G401 (cell line): ENCODE measurements around the gene KIF17. TPM values are rescaled to one million over a fixed set of nuclear protein-coding genes. Genes with fewer than 3 reads are reported as not detected.
A peak's percentile ranks its signal among the peaks of the same experiment; 100 is the strongest.

Experiments used
- DNase-seq: peaks from one replicate; pipeline ENCODE4 v3.0.0-alpha.2; 2015; ENCODE audit warnings: low spot score
- in situ Hi-C: cut with HindIII; loops from 2 replicates; pipeline ENCODE4 v1.10.0; 2016; ENCODE audit warnings: low sequenced_read_pairs, mixed read lengths
- total RNA-seq: library from RNA; depleted of rRNA; stranded (reverse); fragments of >200 nt; shearing (Covaris generic); gene quantifications from 2 replicates; pipeline ENCODE4 v1.2.3, GENCODE V29; 2014

Gene KIF17
- total RNA-seq, 1 experiment from 2014 or later, result 1.4 TPM

DNA sequence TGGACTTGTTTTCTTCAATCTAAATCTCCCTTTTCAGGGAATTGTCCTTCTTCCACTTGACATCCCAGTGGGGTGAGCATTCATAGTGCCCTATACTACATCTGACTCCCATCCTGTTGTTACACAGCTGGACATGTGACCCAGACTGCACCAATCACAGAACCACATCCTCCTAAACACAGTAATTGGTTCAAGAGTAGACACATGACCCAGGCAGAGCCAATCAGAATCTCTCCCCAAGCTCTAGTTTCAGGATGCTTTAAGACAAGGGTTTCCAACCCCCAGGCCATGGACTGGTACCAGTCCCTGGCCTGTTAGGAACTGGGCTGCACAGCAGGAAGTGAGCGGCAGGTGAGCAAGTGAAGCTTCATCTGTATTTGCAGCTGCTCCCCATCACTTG, 51.0 kb downstream of the KIF17 start:
- in situ Hi-C loops, result no loop called here
- no peak for DNase-seq

DNA sequence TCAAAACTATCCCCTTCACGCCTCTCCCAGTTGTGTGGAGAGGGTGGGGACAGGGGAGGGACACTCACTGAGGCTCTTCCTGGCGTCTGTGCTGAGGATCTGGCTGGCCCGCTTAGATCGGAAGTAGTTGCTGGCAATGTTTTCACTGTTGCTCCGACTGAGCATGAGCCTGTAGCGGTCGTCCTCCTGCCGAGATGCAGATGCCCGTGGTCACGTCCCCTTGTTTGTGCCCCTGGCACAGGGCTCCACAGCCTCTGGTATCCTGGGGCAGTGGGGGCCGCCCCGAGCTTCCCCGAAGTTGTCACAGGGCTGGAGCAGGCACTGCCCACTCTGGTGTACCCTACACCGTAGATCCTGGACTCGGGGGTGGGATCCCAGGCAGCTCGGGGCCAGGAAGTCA, 51.7 kb downstream of the KIF17 start:
- in situ Hi-C loops, result no loop called here
- DNase-seq, result no peak

DNA sequence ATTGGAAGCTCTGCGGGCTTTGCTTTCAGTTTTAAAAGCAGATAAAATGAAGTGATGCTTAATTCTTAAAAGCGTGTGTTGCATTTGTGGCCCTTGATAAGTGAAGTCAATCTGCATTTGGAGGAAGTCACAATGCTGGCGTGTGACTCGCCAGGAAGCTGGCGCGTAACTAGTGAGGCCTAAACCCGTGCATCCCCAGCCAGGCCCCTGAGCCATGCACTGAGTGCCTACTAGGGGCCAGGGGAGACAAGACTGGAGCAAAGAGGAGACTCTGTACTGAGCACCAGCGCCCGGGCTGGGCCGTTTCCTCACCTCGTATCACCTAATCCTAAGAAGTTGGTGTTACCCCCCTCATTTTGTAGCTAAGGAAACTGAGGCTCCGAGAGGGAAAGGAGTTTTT, 52.1 kb downstream of the KIF17 start:
- no peak for DNase-seq
- in situ Hi-C loops, result no loop called here

DNA sequence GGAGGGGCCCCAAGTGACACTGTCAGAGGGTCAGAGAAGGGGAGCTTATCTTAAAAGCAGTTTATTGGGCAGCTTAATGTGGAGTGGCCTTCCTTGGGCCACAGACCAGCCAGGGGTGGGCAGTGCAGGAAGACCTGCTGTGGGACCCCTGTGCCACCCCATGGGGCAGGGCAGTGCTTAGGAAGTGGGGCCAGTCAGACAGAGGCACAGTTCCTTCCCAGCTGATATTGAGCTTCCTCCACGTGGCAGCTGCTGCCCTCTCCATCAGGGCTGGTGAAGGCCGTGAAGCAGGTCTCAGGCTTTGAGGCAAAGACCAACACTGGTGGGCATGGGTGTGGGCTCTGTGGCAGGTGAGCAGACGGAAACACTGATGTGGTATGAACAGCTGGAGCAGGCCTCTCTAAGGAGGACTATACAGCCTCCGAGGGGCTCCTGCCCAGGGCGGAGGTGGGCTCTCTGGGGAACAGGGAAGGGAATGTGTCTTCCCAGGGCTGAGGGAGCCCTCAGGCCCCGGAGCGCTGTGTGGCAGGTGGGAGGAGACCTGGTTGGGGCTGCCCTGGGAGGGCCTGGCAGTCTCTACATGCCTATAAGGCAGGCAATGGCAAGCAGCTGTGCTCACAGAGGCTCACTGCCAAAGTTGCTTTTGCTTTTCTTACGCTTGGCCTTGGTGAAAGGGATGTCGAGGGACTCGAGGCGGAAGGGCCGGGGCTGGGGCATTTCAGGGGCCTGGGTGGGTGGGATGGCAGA, 53.7 kb downstream of the KIF17 start:
- in situ Hi-C loops, result no loop called here
- no peak for DNase-seq

DNA sequence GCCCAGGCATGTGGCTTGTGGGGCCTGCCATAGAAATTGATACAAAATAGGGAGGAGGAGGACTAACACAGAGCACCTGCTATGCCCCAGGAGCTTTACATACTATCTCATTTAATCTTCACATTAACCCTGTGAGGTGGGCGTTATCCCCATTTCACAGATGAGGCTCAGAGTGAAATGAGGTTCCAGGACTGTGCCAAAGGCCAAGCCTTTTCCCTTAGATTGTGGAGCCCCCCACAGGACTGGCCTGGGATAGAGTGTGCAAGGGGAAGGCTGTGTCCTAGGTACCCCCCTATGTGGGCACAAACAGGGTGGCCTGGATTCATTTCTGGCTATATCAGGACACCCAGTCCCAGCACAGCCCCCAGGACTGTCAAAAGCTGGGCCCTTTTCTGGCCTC, 54.4 kb downstream of the KIF17 start:
- in situ Hi-C loops, result no loop called here
- DNase-seq, result no peak

DNA sequence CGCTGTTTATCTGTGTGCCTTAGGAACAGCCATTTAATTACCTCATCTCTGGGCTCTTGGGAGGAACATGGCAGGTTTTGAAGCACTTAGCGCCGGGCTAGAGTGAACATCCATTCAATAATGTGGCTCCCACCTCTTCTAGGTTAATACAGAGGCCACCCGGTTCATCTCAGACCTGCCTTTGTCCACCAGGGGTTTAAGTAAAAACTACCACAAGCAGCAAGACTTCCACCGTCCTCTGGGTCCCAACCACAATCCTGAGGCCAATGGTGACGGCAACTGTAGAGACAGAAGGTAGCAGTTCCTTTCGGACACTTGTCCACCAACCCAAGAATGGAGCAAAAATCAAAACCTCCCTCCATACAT, 55.7 kb downstream of the KIF17 start:
- no peak for DNase-seq
- in situ Hi-C loops, result no loop called here

DNA sequence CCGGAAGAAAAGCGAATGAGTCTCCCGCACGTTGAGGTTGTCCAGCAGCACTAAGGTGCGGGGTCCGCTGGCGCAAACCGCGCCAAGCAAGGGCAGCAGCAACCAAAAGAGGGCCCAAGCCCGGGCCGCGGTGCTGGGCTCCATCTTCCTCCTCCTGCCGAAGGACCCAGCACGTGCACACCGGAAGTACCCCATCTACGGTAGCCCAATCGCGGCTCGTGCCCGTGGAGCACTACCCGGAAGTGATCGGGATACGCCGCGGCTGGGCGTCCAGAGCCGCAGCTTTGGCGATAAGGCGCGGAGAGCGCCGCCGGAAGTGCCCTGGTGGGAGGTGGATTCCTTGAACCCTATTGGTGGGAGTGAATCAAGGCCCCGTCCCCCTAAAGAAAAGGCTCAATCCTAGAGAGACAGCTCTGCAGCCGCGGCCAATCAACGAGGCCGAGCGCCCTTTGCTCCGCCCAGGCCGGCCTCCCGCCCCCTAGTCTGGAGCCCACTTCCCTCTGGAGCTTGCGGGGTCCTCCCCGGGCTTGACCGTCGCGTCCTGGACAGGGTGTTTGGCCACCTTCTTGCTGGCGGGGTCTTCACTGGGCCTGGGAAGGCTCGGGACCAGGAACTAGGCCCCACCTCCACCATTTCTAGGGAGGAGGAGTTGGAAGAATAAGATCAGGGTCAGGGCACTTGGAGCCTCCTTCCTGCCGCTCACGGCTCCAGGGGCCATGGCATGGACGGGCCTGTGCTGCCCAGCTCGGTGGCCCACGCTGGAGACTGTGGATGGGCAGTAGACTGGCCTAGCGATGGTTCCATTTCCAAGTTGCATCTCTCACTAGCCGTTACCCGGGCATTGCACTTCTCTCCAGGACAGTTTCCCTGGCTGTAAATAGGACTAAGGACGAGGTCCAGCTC, 56.3 kb downstream of the KIF17 start, which contains the start of gene DDOST:
TSS of gene DDOST (minus strand) at position 163 of the 903 bp plus-strand sequence. CDS start at position 144, 19 bp downstream.
- in situ Hi-C loops, result no loop called here
- peak; percentile 99 for DNase-seq

DNA sequence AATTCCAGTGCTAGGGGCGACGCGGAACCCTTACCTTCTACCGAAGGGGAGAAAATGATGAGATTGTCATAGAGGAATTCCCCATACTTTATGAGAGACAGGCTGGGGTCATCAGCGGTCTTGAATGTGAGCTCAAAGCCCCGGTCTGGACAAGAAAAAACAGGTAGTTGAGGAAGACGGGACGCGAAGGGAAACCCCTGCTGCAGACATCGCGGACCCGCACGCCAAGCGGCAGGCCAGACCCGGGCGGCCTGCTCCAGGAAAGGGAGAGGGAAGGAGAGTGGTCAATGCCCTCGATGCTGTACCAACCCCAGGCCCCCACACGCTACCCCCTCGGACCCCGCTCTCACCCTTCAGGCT, 57.0 kb downstream of the KIF17 start:
- DNase-seq, result no peak
- in situ Hi-C loops, result no loop called here

DNA sequence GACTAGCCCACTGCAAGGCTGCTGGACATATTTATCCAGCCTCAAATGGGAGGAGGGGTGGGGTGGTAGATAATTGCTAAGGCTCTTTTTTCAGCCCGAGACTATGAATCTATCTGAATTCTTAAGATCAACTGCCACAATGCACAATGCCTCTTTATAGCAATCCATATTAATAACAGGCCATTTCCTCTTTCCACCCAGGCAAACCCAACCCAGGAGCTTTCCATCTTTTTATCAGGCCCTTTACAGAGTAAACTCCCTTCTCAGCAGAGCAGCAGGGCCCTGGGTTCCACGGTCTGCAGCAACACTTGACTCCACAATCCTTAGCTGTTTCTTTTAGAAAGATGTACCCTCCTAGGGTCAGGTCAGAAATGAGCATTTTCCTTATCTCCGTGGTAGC, 57.4 kb downstream of the KIF17 start:
- DNase-seq, result no peak
- in situ Hi-C loops, result no loop called here

DNA sequence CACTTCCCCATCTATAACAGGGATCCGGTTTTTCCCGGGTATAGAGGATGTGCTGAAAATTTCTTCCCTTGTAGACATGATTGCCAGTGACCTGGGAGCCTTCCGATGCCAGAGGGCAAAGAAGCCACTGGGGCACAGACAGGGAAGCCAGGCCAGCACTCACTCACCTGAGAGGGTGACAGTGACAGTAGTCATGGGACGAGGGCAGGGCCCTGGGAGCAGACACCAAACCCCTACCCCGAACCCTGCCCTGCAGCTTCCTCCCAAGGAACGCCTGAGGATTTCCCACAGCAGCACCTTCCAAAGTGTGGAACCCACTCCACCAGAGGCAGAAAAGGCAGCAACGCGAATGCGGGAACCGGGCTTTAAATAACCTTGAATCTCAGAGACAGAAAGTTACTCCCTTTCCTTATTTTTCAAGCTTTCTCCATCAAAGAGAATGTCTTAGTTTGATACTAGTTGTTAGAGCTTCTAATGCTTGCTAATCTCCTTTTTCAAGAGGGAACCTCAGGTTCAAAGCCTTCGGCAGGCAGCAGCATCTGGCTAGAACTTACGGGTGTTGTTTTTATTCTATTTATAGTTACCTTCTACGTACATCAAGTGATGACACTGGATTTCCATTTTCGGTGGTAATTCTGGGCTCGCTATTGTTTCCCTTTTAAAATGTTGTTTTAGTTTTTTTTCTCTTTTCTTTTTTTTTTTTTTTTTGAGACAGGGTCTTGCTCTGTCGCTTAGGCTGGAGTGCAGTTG, 59.5 kb downstream of the KIF17 start:
- in situ Hi-C loops, result no loop called here

DNA sequence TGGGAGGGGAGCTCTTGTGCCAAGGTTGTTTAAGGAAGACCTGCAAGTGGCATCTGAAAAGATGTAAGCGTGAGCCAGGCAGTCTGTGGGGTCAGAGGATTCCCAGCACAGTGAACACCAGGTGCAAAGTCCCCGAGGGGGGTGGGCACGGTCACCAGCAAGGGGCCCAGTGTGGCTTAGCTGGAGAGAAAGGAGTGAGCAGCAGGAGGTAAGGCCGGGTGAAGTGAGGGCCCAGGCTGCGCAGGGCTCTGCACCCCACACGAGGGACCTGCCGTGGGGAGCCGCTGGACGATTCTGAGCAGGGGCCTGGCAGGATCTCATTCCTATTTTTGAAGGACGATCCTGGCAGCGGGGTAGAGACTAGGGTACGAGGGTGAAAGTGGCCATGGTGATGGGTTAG, 60.8 kb downstream of the KIF17 start:
- no peak for DNase-seq
- in situ Hi-C loops, result no loop called here

More for the DNA sequence above, 59.5 kb downstream of the KIF17 start:
- no peak for DNase-seq

DNA sequence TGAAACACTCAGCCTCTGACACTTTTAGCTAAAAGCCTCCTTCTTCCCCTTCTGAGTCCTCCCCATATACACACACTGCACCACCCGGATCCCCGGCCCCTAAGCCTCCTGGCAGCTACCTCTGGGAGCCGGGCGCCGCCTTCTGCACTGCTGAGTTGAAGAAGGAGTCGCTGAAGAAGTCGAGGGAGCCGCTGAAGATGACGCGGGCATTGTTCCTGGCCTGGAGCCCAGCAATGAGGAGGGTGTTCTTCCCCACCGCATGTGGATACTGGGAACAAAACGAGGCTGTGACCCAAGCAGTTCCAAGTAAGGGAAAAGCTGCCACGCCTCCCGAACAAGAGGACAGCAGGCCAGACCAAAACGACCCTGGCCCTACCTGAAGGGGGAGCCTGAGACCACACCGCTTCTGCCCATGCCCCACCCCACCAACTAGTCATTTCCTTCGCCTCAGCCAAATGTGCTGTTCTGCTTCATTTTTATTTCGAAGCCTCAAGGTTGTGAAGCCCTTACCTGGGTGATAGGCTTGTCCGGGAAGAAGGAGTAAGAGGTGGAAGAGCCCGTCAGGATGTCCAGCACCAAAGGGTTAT, 63.6 kb downstream of the KIF17 start:
- no peak for DNase-seq
- in situ Hi-C loops, result no loop called here

DNA sequence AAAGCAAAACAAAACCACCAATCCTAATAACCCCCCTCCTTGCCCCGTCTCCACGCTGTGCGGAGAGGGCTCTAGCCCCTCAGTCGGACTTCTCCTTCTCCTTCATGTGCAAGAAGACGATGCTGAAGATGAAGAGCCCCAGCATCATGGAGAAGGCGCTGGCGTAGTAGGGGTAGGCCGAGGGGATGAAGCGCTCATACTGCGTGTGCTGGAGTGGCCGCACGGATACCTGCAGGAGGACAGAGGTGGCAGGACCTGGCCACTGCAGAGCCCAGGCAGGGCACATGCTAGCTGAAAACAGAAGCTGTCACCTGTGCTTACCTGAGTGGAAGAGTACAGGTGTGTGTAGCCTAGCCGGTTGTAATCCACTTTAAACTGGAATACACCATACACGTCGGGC, 65.5 kb downstream of the KIF17 start:
- DNase-seq, result no peak
- in situ Hi-C loops, result no loop called here

DNA sequence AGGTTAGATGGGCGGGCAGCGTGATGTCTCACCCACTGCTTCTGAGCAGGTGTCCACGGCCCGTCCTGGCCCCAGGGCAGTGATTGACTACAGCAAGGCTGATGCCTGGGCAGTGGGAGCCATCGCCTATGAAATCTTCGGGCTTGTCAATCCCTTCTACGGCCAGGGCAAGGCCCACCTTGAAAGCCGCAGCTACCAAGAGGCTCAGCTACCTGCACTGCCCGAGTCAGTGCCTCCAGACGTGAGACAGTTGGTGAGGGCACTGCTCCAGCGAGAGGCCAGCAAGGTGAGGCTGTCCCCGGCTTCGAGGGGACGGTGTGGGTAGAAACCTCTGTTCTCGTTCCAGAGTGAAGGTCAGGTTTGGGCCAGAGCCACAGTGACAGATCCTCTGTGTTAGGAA, 68.9 kb downstream of the KIF17 start:
- in situ Hi-C loops, result no loop called here
- no peak for DNase-seq

DNA sequence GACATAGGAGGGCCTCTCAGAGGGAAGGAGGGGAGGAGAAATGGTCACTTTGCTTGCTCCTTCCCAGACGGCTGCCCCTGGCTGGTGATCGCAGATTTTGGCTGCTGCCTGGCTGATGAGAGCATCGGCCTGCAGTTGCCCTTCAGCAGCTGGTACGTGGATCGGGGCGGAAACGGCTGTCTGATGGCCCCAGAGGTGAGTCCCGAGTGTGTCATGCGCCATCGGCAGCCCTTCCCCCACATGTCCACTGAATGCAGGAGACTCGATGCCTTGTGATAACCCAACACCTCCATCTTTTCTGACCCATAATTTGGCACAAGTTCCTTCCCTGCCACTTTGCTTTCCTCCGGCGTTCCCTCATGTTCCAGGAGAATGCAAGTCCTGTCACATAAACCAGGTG, 69.4 kb downstream of the KIF17 start:
- DNase-seq, result no peak
- in situ Hi-C loops, result no loop called here

DNA sequence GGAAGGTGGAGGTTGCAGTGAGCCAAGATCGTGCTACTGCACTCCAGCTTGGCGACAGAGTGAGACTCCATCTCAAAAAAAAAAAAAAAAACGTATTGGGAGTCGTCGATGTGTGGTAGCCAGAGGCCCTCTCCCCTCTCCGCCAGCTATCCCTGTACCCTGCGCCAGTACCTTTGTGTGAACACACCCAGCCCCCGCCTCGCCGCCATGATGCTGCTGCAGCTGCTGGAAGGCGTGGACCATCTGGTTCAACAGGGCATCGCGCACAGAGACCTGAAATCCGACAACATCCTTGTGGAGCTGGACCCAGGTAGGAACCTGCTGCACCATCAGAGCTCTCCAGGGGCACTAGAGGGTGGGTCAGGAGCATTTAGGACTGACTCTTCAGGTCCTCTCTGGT, 72.4 kb downstream of the KIF17 start:
- DNase-seq, result no peak
- in situ Hi-C loops, result no loop called here

DNA sequence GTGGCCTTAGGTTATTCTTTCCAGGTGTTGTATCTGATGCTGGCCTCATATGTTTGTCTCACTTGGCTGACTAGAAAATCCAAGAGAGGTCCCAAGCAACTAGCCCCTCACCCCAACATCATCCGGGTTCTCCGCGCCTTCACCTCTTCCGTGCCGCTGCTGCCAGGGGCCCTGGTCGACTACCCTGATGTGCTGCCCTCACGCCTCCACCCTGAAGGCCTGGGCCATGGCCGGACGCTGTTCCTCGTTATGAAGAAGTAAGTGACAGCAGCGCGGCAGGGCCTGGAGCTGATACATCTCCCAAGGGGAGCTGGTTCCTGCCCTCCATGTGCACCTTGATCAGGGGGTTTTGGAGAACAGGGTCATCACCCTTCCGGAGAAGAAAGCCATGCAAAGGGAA, 73.4 kb downstream of the KIF17 start:
- no peak for DNase-seq
- in situ Hi-C loops, result no loop called here

DNA sequence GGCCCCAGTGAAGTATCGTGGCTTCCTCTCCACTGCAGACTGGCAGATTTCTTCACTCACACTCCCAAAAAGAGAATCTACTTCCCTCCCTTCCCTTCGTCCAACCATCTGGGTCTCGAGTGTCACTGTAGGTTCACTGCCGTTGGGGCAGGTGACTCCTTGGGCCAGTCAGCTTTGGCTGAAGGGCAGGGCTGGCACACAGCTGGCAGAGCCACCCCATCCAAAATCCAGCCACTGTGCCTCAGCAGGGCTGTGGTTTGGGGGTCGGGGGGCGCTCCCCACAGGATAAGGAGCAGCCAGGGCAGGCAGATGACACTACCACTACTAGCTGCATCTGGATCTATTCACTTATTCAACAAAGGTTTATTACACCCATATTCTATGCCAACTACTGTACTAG, 74.7 kb downstream of the KIF17 start:
- in situ Hi-C loops, result no loop called here
- no peak for DNase-seq

DNA sequence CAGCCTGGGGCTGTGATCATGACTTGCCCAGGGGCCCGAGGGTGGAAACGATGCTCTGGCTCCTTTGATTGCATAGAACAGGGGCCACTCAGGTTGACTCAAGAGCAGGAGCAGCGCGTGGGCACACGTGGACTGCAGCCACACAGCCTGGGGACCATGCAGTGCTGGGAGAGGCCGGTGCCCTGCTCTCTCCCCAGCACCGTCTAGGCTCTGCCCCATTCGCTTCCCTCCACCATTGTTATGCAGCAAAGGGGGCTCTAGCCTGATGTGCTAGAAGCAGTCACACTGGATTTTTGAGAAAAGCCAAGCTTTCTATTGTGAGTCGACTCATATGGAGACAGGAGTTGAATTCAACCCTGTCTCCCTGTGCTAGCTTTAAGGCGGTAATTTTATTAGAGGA, 75.8 kb downstream of the KIF17 start:
- in situ Hi-C loops, result no loop called here
- DNase-seq, result no peak

DNA sequence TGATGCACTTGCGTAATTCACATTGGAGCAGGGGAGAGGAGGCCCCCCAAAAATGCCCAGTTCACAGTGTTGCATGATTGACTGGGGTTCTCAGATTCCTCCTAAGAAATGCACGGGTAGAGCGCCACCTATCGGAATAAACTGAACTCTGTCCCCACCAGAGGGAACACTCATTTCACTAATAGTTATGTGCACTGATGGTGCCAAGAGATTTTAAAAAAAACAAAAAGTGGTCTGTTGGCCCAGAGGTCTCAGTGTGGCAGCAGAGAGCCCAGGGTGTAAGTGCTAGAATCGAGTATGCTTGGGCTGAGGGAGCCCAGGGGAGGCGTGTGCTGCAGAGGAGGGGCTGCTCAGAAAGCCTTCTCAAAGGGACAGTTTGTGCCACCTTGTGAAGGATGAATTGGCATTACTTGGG, 77.6 kb downstream of the KIF17 start:
- in situ Hi-C loops, result no loop called here
- DNase-seq, result peak; percentile 69
